ENCODE data around the gene HSH2D. TPM values are rescaled to one million over a fixed set of nuclear protein-coding genes. Genes with fewer than 3 reads are reported as not detected.

Gene HSH2D
- total RNA-seq, 1 donor from 2014 or later, result not detected

DNA sequence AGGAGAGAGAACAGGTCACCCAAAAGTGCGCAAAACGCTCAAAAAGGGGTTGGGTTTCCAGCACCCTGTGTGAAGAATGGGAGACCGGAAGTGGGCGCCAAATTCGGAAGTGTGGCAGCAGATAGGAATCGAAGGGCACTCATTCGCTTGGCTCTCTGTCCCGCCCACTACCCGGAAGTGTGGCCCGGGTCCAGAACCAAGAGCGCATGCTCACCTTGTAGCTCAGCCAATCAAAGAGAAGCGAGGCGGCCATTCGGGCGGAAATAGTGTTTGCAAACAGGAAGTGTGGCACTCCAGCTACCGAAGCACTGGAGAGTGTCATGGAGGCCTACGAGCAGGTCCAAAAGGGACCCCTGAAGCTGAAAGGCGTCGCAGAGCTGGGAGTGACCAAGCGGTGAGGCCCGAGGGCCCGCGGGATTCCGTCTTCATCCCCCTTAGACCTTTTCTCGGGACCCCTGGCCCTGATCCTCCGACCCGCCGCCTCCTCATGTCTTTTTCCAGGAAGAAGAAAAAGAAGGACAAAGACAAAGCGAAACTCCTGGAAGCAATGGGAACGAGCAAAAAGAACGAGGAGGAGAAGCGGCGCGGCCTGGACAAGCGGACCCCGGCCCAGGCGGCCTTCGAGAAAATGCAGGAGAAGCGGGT lies 41.8 kb downstream of the HSH2D start, which contains the start of gene FAM32A:
Gene FAM32A, plus strand, starts transcription at position 288 of the 645 bp plus-strand sequence. Its CDS starts 33 bp downstream, at position 321.
- TF ChIP-seq, protein P1, sequence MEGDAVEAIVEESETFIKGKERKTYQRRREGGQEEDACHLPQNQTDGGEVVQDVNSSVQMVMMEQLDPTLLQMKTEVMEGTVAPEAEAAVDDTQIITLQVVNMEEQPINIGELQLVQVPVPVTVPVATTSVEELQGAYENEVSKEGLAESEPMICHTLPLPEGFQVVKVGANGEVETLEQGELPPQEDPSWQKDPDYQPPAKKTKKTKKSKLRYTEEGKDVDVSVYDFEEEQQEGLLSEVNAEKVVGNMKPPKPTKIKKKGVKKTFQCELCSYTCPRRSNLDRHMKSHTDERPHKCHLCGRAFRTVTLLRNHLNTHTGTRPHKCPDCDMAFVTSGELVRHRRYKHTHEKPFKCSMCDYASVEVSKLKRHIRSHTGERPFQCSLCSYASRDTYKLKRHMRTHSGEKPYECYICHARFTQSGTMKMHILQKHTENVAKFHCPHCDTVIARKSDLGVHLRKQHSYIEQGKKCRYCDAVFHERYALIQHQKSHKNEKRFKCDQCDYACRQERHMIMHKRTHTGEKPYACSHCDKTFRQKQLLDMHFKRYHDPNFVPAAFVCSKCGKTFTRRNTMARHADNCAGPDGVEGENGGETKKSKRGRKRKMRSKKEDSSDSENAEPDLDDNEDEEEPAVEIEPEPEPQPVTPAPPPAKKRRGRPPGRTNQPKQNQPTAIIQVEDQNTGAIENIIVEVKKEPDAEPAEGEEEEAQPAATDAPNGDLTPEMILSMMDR (IDR thresholded peaks at IDR 0.05; ENCODE audit: partially characterized antibody, unreplicated experiment), result no peak
- peaks cover 3% of the 10 kb centered on the region for H3K4me1 Mint-ChIP-seq (ENCODE audit: low read depth, unreplicated experiment)
- peak within 1 kb of the TSS; percentile 90 for H3K27ac Mint-ChIP-seq (ENCODE audit: unreplicated experiment)
- H3K4me3 Mint-ChIP-seq (ENCODE audit: unreplicated experiment), result peak within 1 kb of the TSS; percentile 93
- peaks cover 6% of the 10 kb centered on the region for H3K9me3 Mint-ChIP-seq (ENCODE audit: unreplicated experiment)
- H3K36me3 Mint-ChIP-seq (ENCODE audit: unreplicated experiment), result no peaks in the 10 kb centered on the region
- peak; percentile 97 for DNase-seq
- peaks cover 8% of the 10 kb centered on the region for H3K27me3 Mint-ChIP-seq (ENCODE audit: unreplicated experiment)

DNA sequence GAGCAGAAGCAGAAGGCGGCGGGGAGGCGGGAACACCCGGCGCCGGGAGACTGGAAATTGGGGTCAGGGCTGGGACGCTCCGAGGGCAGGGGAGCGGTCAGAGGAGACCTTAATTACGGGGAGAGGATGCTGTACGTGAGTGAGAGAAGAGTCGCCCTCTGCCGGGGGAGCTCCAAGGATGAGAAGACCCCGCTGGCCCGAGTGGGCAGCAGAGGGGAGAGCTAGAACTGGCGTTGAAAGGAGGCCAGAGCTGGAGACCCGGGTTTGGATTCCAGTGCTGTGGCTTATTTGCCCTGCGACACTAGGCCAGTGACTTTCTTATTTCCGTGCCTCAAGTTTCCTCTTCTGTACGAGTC lies 42.3 kb downstream of the HSH2D start:
- TF ChIP-seq, protein P1 (IDR thresholded peaks at IDR 0.05; ENCODE audit: partially characterized antibody, unreplicated experiment), result peak; percentile 57
- peaks cover 3% of the 10 kb centered on the region for H3K4me1 Mint-ChIP-seq (ENCODE audit: low read depth, unreplicated experiment)
- peak overlapping the region; percentile 93 for H3K4me3 Mint-ChIP-seq (ENCODE audit: unreplicated experiment)
- peaks cover 8% of the 10 kb centered on the region for H3K27me3 Mint-ChIP-seq (ENCODE audit: unreplicated experiment)
- H3K27ac Mint-ChIP-seq (ENCODE audit: unreplicated experiment), result peak overlapping the region; percentile 90
- H3K36me3 Mint-ChIP-seq (ENCODE audit: unreplicated experiment), result no peaks in the 10 kb centered on the region
- peaks cover 6% of the 10 kb centered on the region for H3K9me3 Mint-ChIP-seq (ENCODE audit: unreplicated experiment)
- peak; percentile 84 for DNase-seq

DNA sequence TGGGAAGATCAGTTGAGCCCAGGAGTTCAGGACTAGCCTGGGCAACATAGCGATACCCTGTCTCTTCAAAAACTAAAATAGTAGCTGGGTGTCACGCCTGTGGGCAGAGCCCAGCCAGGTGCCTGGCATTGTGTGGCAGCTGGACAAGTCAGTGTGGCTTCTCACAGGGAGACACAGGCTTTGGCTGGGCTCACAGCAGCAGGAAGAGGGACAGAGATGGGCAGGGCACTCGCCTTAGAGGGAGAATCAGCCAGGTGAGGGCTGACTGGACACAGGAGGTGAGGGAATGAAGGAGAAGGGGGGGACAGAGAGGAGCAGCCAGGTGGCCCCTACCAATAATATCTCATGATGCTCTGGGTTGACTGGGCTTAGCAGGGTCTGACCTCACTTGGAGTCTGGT lies 45.0 kb downstream of the HSH2D start:
- Mint-ChIP-seq H3K9me3 (ENCODE audit: unreplicated experiment) (peaks cover 6% of the 10 kb centered on the region), H3K36me3 (ENCODE audit: unreplicated experiment) (no peaks in the 10 kb centered on the region), H3K27me3 (ENCODE audit: unreplicated experiment) (peaks cover 8% of the 10 kb centered on the region), H3K4me3 (ENCODE audit: unreplicated experiment) (no peak overlapping the region), H3K4me1 (ENCODE audit: low read depth, unreplicated experiment) (peaks cover 3% of the 10 kb centered on the region), H3K27ac (ENCODE audit: unreplicated experiment) (no peak overlapping the region)
- DNase-seq, result no peak
- TF ChIP-seq, protein P1 (IDR thresholded peaks at IDR 0.05; ENCODE audit: partially characterized antibody, unreplicated experiment), result no peak

DNA sequence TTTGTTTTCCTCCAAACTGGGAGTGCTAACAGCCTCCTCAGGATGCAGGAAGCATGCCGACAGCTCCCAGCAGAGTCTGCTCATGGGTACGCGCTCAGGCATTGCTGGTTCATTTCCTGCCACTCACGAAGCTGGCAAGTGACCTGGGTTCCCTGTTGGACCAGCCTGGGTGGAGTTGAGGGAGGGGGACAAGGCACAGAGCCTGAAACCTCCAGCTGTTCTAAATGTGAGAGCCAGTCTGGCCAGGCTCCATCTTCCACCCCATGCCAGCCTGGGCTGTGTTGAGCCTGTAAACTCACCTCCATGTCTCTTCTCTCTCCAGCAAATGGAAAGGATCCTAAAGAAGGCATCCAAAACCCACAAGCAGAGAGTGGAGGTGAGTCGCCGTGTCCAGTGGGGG lies 46.7 kb downstream of the HSH2D start:
- Mint-ChIP-seq H3K36me3 (ENCODE audit: unreplicated experiment) (no peaks in the 10 kb centered on the region), H3K4me1 (ENCODE audit: low read depth, unreplicated experiment) (peaks cover 3% of the 10 kb centered on the region), H3K9me3 (ENCODE audit: unreplicated experiment) (peaks cover 2% of the 10 kb centered on the region), H3K27ac (ENCODE audit: unreplicated experiment) (no peak overlapping the region), H3K27me3 (ENCODE audit: unreplicated experiment) (peaks cover 4% of the 10 kb centered on the region), H3K4me3 (ENCODE audit: unreplicated experiment) (no peak overlapping the region)
- no peak for DNase-seq
- TF ChIP-seq, protein P1 (IDR thresholded peaks at IDR 0.05; ENCODE audit: partially characterized antibody, unreplicated experiment), result no peak

DNA sequence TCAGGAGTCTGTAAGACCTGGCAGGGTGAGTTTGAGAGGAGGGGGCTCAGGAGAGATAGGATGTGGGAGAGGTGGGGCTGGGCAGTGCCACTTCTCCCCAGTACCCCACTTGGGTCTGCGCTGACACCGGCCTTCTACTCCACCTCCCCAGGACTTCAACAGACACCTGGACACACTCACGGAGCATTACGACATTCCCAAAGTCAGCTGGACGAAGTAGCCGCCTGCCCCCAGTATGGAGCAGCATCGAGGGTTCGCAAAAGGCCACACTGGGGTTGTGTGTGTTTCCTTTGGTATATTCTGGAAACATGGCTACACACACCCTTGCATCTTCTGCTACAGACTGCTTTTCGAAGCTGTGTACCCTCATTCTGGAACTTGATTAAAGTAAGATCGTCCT lies 47.3 kb downstream of the HSH2D start:
- Mint-ChIP-seq H3K36me3 (ENCODE audit: unreplicated experiment) (no peaks in the 10 kb centered on the region), H3K9me3 (ENCODE audit: unreplicated experiment) (peaks cover 1% of the 10 kb centered on the region), H3K4me1 (ENCODE audit: low read depth, unreplicated experiment) (peaks cover 3% of the 10 kb centered on the region), H3K4me3 (ENCODE audit: unreplicated experiment) (no peak overlapping the region), H3K27me3 (ENCODE audit: unreplicated experiment) (no peaks in the 10 kb centered on the region), H3K27ac (ENCODE audit: unreplicated experiment) (no peak overlapping the region)
- no peak for DNase-seq
- TF ChIP-seq, protein P1 (IDR thresholded peaks at IDR 0.05; ENCODE audit: partially characterized antibody, unreplicated experiment), result no peak

Measured in glutamatergic neuron (in vitro differentiated cells).